OCI-LY7 (cell line): ENCODE measurements around the gene CLSTN1. TPM values are rescaled to one million over a fixed set of nuclear protein-coding genes. Genes with fewer than 3 reads are reported as not detected.

ENCODE experiments used
- BruUV-seq: library from RNA; stranded (reverse); fragments of 400-500 nt; replicated peaks from 2 replicates; lab custom pipeline; 2021; lab: Mats Ljungman, UMichigan
- CTCF ChIA-PET: fragments of 300-600 bp; sonication (Branson Sonifier 250); formaldehyde crosslinking; loops from one replicate; lab custom pipeline; 2022; ENCODE audit warnings: antibody characterized with exemption; ENCODE audit not compliant: unreplicated experiment; lab: Charles Lee
- POLR2A ChIA-PET: fragments of 300-600 bp; sonication (Branson Sonifier 250); formaldehyde crosslinking; loops from one replicate; lab custom pipeline; 2022; ENCODE audit warnings: antibody characterized with exemption; lab: Charles Lee
- DNase-seq: peaks from one replicate; pipeline ENCODE4 v3.0.0-alpha.2; 2015; ENCODE audit warnings: low spot score
- H2AFZ ChIP-seq: fragments of 200-600 bp; sonication (generic), shearing (Covaris generic); 2 replicates; pipeline ENCODE4 v1.6.1; 2014; ENCODE audit warnings: mild to moderate bottlenecking, antibody characterized with exemption, low read length, moderate library complexity
- H3K27ac ChIP-seq: fragments of 200-600 bp; sonication (generic); 2 replicates; pipeline ENCODE4 v1.5.1; 2014; ENCODE audit warnings: mixed run types, low read depth, mild to moderate bottlenecking, moderate library complexity, low read length, inconsistent platforms; ENCODE audit not compliant: poor library complexity, severe bottlenecking
- H3K36me3 ChIP-seq: fragments of 200-600 bp; sonication (generic); 2 replicates; pipeline ENCODE4 v1.6.1; 2014; ENCODE audit warnings: mild to moderate bottlenecking, antibody characterized with exemption, low read length, moderate library complexity, mixed read lengths; ENCODE audit not compliant: insufficient read depth
- H3K4me1 ChIP-seq: fragments of 200-600 bp; sonication (generic); 2 replicates; pipeline ENCODE4 v1.5.1; 2014; ENCODE audit warnings: mild to moderate bottlenecking, low read length; ENCODE audit not compliant: insufficient read depth, poor library complexity, severe bottlenecking
- H3K4me2 ChIP-seq: fragments of 200-600 bp; sonication (generic); 2 replicates; pipeline ENCODE4 v1.6.1; 2014; ENCODE audit warnings: mild to moderate bottlenecking, low read length
- H3K4me3 ChIP-seq: fragments of 200-600 bp; sonication (generic); 2 replicates; pipeline ENCODE4 v1.5.1; 2014; ENCODE audit warnings: mild to moderate bottlenecking, low read depth, low read length; ENCODE audit not compliant: poor library complexity, severe bottlenecking
- H3K79me2 ChIP-seq: fragments of 200-600 bp; sonication (generic); 2 replicates; pipeline ENCODE4 v1.6.1; 2016; ENCODE audit warnings: low read depth, mild to moderate bottlenecking, low read length, moderate library complexity, mixed read lengths; ENCODE audit not compliant: insufficient read depth
- H3K9me2 ChIP-seq: fragments of 200-600 bp; sonication (generic); 2 replicates; pipeline ENCODE4 v1.6.1; 2016; ENCODE audit warnings: mild to moderate bottlenecking, low read length, mixed read lengths; ENCODE audit not compliant: insufficient read depth
- H3K9me3 ChIP-seq: fragments of 200-600 bp; sonication (generic); 2 replicates; pipeline ENCODE4 v1.6.1; 2014; ENCODE audit warnings: mild to moderate bottlenecking, mixed run types, low read length, mixed read lengths
- H4K20me1 ChIP-seq: fragments of 200-600 bp; sonication (generic); 2 replicates; pipeline ENCODE4 v1.6.1; 2014; ENCODE audit warnings: mild to moderate bottlenecking, antibody characterized with exemption, low read length, moderate library complexity, mixed read lengths; ENCODE audit not compliant: insufficient read depth
- CTCF ChIP-seq: fragments of 200-600 bp; sonication (generic); conservative IDR thresholded peaks from 2 replicates; pipeline ENCODE4 v1.5.1; 2014; ENCODE audit warnings: mild to moderate bottlenecking, antibody characterized with exemption, low read length, moderate library complexity, mixed read lengths
- EZH2phosphoT487 ChIP-seq: fragments of 200-600 bp; sonication (generic); IDR thresholded peaks from 2 replicates; pipeline ENCODE4 v1.6.1; 2018; ENCODE audit warnings: low read depth, borderline replicate concordance, mild to moderate bottlenecking, mixed run types, antibody characterized with exemption, low read length, moderate library complexity, mixed read lengths
- intact Hi-C: fragments of 100-400 bp; cut with micrococcal nuclease; formaldehyde crosslinking; loops from one replicate; pipeline ENCODE4 v1.10.0; 2022; ENCODE audit not compliant: unreplicated experiment
- total RNA-seq, 2 experiments: library from RNA; depleted of rRNA in 1 of 2; stranded (reverse); fragments of >200 nt in 1 of 2; shearing (Covaris generic) in 1 of 2; gene quantifications; 2 replicates each; pipeline ENCODE4 v1.2.3, GENCODE V29; 2014 to 2022

Gene CLSTN1
- total RNA-seq, 2 experiments from 2014 or later = 58.6 to 124 TPM

- CTCF ChIA-PET = interaction anchor here (0.6 kb wide), 2 partner anchors 63 to 174 kb away, joined by 3 read pairs; no protein-coding TSS in a partner anchor
- H2AFZ ChIP-seq = no peak overlapping the region; the same call in 1 of the 2 replicates
Measured at GRCh38 chr1:9848022-9848421, 24.3 kb upstream of the CLSTN1 start.

GRCh38 chr1:9847269-9847668 is 23.5 kb upstream of the CLSTN1 start:
- Histone ChIP-seq H3K79me2 (peaks cover 13% of the 10 kb centered on the region; the same call in 1 of the 2 replicates), H3K9me2 (no peaks in the 10 kb centered on the region), H3K4me1 (peaks cover 65% of the 10 kb centered on the region), H3K9me3 (no peaks in the 10 kb centered on the region), H3K4me2 (0 out of 2 replicates have a peak overlapping the region, but pooled peaks have one; percentile 82), H3K36me3 (peaks cover 2% of the 10 kb centered on the region; the same call in 1 of the 2 replicates), H3K27ac (peak overlapping the region; percentile 98), H2AFZ (no peak overlapping the region), H4K20me1 (no peaks in the 10 kb centered on the region), H3K4me3 (no peak overlapping the region)
- no TSS peak for BruUV-seq
- POLR2A ChIA-PET = interaction anchor here (0.6 to 2.2 kb wide), 5 partner anchors 11 to 68 kb away, joined by 3 to 22 read pairs (median 4); no protein-coding TSS in a partner anchor
- no peak for TF ChIP-seq CTCF
- TF ChIP-seq EZH2phosphoT487 = no peak
- intact Hi-C loops = no loop called here
- CTCF ChIA-PET = no interaction called here
- no peak for DNase-seq

More at GRCh38 chr1:9848022-9848421, 24.3 kb upstream of the CLSTN1 start:
- TF ChIP-seq EZH2phosphoT487 (no peak), CTCF (no peak)
- H3K9me3 ChIP-seq = peaks cover 5% of the 10 kb centered on the region
- no peaks in the 10 kb centered on the region for H3K9me2 ChIP-seq
- peak overlapping the region; percentile 82; the same call in 1 of the 2 replicates for H3K4me2 ChIP-seq
- H4K20me1 ChIP-seq = no peaks in the 10 kb centered on the region
- no peak overlapping the region for H3K4me3 ChIP-seq
- H3K27ac ChIP-seq = peak overlapping the region; percentile 98
- peaks cover 71% of the 10 kb centered on the region for H3K4me1 ChIP-seq
- BruUV-seq = no TSS peak
- DNase-seq = no peak
- POLR2A ChIA-PET = interaction anchor here (0.7 to 2.2 kb wide), 3 partner anchors 12 to 69 kb away, joined by 3 to 22 read pairs (median 4); no protein-coding TSS in a partner anchor
- intact Hi-C loops = no loop called here
- H3K79me2 ChIP-seq = peaks cover 13% of the 10 kb centered on the region; the same call in 1 of the 2 replicates
- peaks cover 9% of the 10 kb centered on the region for H3K36me3 ChIP-seq

- Histone ChIP-seq H4K20me1 (no peaks in the 10 kb centered on the region), H2AFZ (no peak overlapping the region), H3K9me2 (no peaks in the 10 kb centered on the region), H3K4me2 (no peak overlapping the region), H3K4me3 (no peak overlapping the region), H3K9me3 (no peaks in the 10 kb centered on the region), H3K79me2 (peaks cover 8% of the 10 kb centered on the region; the same call in 1 of the 2 replicates), H3K4me1 (peaks cover 59% of the 10 kb centered on the region), H3K36me3 (no peaks in the 10 kb centered on the region), H3K27ac (no peak overlapping the region)
- intact Hi-C loops = no loop called here
- BruUV-seq = no TSS peak
- ChIA-PET POLR2A (interaction anchor here (0.7 to 2.2 kb wide), 2 partner anchors 13 to 61 kb away, joined by 4 to 22 read pairs; no protein-coding TSS in a partner anchor), CTCF (no interaction called here)
- TF ChIP-seq CTCF = no peak
- no peak for TF ChIP-seq EZH2phosphoT487
- DNase-seq = no peak
Measured at GRCh38 chr1:9846611-9847171, 22.9 kb upstream of the CLSTN1 start.
